Stimulated activated CD4-positive, alpha-beta T cell treated with anti-CD3 and anti-CD28 coated beads, Interleukin-1b, Interleukin-23, amount 100 ng/mL, for 24 hours (primary cell): ENCODE results near the gene PLPP1.

Experiments used
- DNase-seq, 4 experiments: peaks; one replicate each; pipeline ENCODE4 v3.0.0-alpha.2; 2020; ENCODE audit warnings: low read depth in 4 of 4, low spot score in 1 of 4

Gene PLPP1

DNA sequence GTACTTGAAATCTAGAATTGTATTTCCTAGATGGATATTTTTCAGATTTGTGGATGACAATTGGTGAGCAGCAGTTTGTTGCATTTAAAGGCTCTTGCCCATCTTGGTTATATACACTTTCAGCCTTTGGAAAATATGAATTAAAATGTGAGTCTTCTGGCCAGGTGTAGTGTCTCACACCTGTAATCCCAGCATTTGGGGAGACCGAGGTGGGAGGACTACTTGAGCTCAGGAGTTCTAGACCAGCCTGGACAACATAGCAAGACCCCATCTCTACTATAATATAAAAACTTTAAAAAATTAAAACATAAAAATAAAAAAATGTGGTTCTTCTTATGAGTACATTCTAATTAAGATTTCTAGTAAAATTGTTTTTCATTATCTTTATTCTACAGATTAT is 125.0 kb downstream of the PLPP1 start:
- DNase-seq, result no peak

DNA sequence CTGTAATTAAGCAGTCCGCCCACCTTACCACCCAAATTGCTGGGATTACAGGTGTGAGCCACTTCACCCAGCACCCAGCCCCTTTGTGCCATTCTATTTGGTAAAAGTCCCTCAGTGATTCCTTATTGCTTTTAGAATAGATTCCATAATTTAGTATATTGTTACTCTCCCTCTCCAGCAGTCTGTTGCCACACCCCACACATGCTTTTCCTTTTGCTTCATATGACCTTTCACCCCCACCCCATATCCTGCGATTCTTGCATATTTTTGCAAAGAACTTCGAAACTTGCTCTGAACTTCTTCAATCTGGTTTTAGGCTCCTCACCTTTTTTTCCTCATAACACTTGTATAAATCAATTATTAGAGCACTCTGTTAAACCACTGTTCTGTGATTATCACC is 126.8 kb downstream of the PLPP1 start:
- no peak for DNase-seq

DNA sequence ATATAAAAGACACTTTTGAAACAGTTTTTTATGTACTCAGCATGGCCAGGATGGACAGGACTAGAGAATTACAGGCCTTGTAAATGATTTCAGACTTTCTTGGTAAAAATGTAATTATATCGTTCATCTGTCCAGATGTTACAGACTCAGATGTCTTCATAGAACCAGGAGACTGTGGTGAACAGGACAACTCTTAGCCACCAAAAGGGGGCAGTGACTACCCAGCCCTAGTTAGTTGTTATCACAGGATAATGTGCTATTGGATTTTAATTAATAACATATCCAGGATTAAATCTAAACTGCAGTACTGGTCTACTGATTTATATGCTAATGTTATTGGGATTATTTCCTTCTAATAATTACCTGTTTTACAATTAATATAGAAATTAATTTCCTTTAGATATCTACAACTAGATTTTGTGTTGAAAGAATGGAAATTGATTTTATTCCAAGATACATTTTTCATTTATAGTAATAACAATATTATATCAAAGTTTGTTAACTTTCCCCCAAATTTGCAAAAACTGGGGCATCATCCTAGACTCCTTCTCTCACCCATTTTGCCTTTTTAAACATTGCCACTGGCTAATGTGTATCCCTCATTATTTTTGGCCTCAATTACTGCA is 127.6 kb downstream of the PLPP1 start:
- DNase-seq, result no peak

DNA sequence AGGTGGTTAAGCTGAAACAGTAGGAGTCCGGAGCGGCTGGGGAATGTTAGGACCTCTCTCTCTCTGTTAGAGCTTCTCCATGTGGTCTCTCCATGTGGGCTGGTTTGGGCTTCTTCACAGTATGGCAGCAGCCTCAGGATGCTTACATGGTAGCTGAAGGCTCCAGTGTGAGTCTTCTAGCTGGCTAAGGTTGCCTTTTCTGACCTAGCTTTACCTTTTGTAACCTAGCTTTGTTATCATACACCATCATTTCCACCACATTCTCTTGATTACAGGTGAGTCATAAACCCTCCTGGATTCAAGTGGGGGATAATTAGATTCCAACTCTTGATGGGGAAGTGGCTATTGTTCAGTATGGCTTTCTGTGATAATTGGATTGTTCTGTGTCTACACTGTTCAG is 128.5 kb downstream of the PLPP1 start:
- DNase-seq, result no peak

DNA sequence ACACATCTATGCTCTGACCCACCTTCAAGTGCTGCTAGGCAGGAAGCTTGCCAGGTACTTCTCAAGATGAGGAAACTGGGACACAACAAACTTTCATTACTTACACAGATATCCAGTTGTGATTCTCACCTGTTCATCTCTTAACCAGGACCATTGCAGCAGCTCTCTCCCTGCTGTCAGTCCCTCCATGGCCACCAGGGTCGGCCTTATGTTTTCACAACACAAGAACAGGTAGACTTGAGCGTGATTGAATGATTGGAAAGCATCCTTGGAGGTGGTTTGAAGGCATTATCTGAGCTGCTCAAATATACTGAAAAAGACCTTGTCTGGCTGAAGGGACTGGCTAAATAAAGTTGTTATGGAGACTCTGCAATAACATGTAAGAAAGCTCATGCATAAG is 132.6 kb downstream of the PLPP1 start:
- no peak for DNase-seq

DNA sequence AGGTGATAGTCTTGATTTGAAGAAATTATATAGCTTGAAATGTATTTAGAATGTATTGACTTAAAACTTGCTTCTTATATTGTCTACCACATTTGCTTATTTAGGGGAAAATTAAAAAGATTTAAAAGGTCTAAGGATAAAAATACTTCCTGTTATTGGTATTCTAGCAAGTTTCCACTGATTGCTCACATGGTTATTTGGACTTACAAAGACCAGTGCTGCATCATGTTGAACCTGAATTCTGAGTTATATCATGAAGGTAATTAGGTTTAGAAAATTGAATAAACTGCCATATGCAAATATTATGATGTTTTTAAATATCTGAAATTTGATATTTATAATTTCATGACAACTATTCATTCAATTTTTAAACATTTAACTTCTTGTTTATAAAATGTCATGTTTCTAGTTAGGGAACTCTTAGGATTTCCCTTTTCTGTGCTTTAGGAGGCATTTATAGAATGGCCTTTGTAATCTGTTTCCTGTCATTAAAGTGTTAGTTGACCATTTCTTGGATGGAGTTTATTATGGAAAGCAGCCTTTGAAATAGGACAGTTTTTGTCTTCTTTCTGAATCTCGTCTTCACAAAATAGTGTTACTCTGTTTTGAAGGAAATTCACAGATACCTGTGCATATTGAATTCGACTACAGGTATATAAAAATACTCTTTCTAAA is 141.1 kb downstream of the PLPP1 start:
- DNase-seq, result no peak

DNA sequence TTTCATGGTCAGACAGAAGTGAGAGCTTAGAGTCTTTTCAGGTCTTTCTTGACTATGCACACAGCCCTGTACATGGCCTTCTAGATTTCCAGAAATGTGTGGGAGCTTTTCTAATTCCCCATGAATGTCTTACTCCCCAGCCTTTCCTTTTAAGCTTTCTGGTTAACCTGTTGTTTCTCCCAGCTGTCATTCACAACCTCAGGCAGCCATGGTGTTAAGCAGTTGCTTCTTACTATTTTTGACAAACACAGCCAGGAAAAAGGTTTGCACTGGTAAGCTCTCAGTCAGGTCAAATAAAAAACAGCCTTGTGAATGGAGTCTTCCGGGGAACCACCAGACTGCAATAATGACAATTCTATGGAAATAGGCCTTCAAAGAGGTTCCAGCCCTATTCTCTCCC is 142.1 kb downstream of the PLPP1 start:
- DNase-seq, result no peak

DNA sequence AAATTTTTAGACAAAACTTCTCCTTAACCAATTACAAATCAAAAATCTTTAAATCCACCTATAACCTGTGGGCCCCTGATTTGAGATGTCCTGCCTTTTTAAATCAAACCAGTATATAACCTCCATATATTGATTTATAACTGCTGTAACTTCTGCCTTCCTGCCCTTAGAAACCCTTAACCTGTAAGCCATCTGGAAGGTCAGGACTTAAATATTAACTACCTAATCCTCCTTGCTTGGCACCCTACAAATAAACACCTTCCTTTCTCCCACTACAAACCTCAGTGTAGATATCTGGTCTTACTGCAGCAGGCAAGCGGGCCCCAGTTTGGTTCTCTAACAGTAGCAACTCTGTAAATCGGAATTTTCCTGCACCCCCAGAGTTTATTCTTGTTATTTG is 143.1 kb downstream of the PLPP1 start:
- DNase-seq, result no peak

DNA sequence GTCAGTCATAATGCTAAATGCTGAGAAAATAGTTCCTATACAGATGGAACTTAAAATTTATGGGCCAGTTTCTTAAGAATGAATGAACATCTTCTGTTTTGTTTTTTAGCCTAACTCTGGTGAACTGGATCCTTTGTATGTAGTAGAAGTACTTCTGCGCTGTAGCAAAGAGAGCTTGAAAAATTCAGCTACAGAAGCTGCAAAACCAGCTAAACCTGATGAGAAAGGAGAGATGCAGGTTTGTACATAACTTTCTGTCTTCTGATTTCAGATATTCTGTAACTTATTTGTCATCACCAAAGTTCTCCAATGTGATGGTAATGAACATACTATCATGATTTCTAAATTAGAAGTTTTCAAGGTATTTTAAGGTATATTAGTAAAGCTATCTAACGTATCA is 146.9 kb downstream of the PLPP1 start:
- no peak for DNase-seq

DNA sequence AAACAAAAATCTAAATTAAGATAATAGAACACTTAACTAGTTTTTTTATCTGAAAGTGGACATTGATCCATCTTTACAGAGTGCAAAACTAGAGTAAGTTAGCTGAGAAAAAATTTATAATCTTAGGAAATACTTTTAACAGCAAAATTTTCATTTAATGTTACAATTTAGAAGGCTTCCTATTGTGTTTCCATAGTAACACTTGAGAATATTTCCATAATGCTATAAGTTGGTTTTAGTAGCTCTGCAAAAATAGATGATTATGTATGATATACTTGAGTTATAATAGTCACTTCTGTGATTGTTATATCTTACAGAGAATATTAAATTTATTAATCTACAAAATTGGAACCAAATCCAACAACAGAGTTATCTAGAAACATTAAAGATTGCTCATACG is 148.4 kb downstream of the PLPP1 start:
- DNase-seq, result no peak

DNA sequence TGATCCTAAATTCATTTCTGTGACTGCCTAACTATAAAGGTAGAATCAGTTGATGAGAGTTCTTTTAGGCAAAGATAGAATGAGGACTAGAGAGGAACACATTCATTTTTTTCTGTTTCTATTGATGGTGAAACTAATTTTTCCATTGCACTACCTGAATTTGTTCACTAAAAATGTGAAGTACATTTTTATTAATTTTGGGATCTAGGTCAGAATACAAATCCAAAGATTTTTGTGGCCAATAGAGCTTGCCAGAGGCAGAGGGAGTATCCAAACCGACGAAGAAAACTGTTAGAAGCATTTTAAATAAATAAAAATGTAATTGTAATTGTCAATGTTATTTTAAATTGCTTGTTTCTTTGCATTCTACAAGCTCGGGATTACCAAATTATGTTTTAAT is 148.9 kb downstream of the PLPP1 start:
- DNase-seq, result no peak

DNA sequence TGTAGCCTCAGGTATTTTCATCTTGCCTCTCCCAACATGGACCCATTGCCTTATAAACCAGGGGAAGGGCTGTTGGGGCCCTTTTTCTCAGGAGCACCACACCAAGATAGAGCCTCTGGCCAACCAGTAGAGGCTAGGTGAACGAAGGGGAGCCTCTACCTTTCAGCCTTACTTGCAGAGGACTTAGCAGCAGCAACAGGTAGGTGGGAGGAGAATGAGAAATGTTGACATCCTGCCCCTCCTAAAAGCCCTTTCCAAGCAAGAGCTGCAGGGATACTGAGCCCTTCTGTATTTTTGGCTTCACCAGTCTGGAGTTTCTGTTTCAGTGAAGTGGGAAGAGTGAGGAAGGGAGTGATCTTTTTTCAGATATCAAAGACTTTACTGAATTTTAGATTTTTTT is 149.5 kb downstream of the PLPP1 start:
- DNase-seq, result no peak

DNA sequence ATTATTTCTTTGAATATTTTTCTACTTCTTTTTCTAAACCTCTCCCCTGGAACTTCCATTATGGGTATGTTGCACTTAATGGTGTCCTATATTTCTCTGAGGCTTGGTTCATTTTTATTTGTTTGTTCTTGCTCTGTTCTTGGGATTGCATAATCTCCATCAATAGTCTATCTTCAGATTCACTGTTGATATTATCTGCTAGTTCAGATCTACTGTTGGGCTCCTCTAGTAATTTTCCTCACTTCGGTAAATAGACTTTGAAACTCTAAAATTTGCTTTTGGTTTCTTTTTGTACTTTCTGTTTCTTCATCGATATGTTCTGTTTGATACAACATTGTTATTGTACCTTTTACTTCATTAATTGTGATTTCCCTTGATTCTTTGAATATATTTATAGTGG is 150.7 kb downstream of the PLPP1 start:
- DNase-seq, result no peak

DNA sequence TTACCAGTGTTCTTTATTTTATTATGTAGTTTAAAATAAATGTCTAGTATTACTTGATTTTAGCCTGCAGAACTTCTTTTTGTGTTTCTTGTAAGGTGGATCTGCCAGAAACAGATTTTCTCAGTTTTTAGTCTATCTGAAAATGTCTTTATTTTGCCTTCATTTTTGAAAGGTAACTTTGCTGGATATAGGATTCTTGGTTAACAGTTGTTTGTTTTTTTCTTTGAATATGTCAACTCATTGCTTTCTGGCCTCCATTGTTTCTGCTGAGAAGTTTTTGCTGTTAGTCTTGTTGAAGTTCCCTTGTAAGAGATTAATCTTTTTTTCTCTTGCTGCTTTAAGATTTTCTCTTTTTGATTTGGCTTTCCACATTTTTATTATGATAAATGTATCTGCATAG is 151.5 kb downstream of the PLPP1 start:
- no peak for DNase-seq

DNA sequence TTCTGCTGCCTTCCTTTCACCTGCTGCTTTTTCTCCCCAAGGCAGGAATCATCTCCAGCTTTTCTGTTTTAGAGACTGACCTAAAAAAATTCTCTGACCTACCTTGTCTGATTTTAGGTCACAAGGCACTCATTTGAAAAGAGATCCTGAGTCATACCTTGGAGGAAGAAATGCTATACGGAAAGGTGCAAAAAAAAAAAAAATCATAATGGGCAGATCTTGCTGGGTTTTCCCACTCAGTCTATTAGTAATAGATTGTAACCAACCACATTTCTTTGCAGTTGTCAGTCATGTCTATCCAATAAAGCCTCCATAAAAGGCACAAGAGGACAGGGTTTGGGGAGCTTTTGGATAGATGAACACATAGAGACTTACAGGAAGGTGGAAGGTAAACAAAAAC is 157.0 kb downstream of the PLPP1 start:
- no peak for DNase-seq
